IPS-NIHi11 (cell line): ENCODE measurements around the gene CACNB1.
"Not testable (repeated sequence)": the region's sequence is repeated elsewhere in the genome, so short reads cannot be mapped to it uniquely, and the experiment has no call there.

Experiments used
- DNase-seq: peaks from one replicate; pipeline ENCODE4 v3.0.0; 2012; ENCODE audit warnings: mixed read lengths, low spot score

Gene CACNB1

GRCh38 chr17:39174920-39175694 is 22.4 kb downstream of the CACNB1 start:
- peak; percentile 94 for DNase-seq

- DNase-seq, result no peak
These were observed 23.8 kb downstream of the CACNB1 start for GRCh38 chr17:39173526-39174274.

- no peak for DNase-seq
These were observed 24.4 kb downstream of the CACNB1 start for GRCh38 chr17:39173080-39173479.

- no peak for DNase-seq
These were observed 25.5 kb downstream of the CACNB1 start for GRCh38 chr17:39171933-39172332.

- no peak for DNase-seq
These were observed 26.9 kb downstream of the CACNB1 start for GRCh38 chr17:39170558-39170957.

GRCh38 chr17:39170109-39170508 is 27.4 kb downstream of the CACNB1 start:
- DNase-seq, result no peak

- DNase-seq, result no peak
These were observed 28.0 kb downstream of the CACNB1 start for GRCh38 chr17:39169518-39169917.

GRCh38 chr17:39169101-39169500 is 28.4 kb downstream of the CACNB1 start:
- no peak for DNase-seq

GRCh38 chr17:39168503-39168902 is 29.0 kb downstream of the CACNB1 start:
- not testable (repeated sequence) for DNase-seq

- no peak for DNase-seq
These were observed 30.0 kb downstream of the CACNB1 start for GRCh38 chr17:39167476-39167875.

GRCh38 chr17:39166437-39167335 is 30.8 kb downstream of the CACNB1 start:
- no peak for DNase-seq

GRCh38 chr17:39165841-39166349 is 31.6 kb downstream of the CACNB1 start, which contains the start of gene ARL5C:
Gene ARL5C (minus strand): TSS chr17:39166161. CDS start chr17:39165760, 401 bp downstream.
- DNase-seq, result no peak

GRCh38 chr17:39165178-39165840 is 32.2 kb downstream of the CACNB1 start:
- no peak for DNase-seq

GRCh38 chr17:39164675-39165143 is 32.8 kb downstream of the CACNB1 start:
- DNase-seq, result peak; percentile 93

- DNase-seq, result no peak
These were observed 35.5 kb downstream of the CACNB1 start for GRCh38 chr17:39161962-39162361.

GRCh38 chr17:39158623-39159022 is 38.8 kb downstream of the CACNB1 start:
- DNase-seq, result no peak

- no peak for DNase-seq
These were observed 41.0 kb downstream of the CACNB1 start for GRCh38 chr17:39156491-39156890.

GRCh38 chr17:39155654-39156053 is 41.8 kb downstream of the CACNB1 start:
- no peak for DNase-seq

- DNase-seq, result peak; percentile 69
These were observed 43.8 kb downstream of the CACNB1 start for GRCh38 chr17:39153599-39154051.

- peak; percentile 47 for DNase-seq
These were observed 45.3 kb downstream of the CACNB1 start for GRCh38 chr17:39151943-39152818.
